HepG2 (cell line): ENCODE data around the gene TGM1. TPM values are rescaled to one million over a fixed set of nuclear protein-coding genes. Genes with fewer than 3 reads are reported as not detected.
A peak's percentile ranks its signal among the peaks of the same experiment; 100 is the strongest.

ENCODE experiments used
- GPN1 ChIP-seq: sonication (generic); formaldehyde crosslinking; IDR thresholded peaks from 2 replicates; pipeline ENCODE4 v1.5.1; 2020; ENCODE audit warnings: missing genetic modification reagents, borderline replicate concordance
- HMG20A ChIP-seq: IDR thresholded peaks from 2 replicates; pipeline ENCODE4 v1.6.1; 2016; ENCODE audit warnings: borderline replicate concordance
- LBX2 ChIP-seq: sonication (generic); formaldehyde crosslinking; IDR thresholded peaks from 2 replicates; pipeline ENCODE4 v1.5.0; 2020; ENCODE audit warnings: missing genetic modification reagents, mild to moderate bottlenecking, borderline replicate concordance
- MED1 ChIP-seq: sonication (generic); formaldehyde crosslinking; IDR thresholded peaks from 2 replicates; pipeline ENCODE4 v1.4.0; 2020; ENCODE audit warnings: missing genetic modification reagents
- MXI1 ChIP-seq: IDR thresholded peaks from 3 replicates; pipeline ENCODE4 v1.6.1; 2012; ENCODE audit warnings: low read depth, low read length, inconsistent platforms, borderline replicate concordance
- NR3C1 ChIP-seq: sonication (generic); formaldehyde crosslinking; IDR thresholded peaks from 2 replicates; pipeline ENCODE4 v1.4.0; 2020; ENCODE audit warnings: missing genetic modification reagents
- PRDM10 ChIP-seq: sonication (generic); formaldehyde crosslinking; IDR thresholded peaks from 2 replicates; pipeline ENCODE4 v1.4.0; 2020; ENCODE audit warnings: low read depth, missing genetic modification reagents
- RFX3 ChIP-seq: IDR thresholded peaks from 2 replicates; pipeline ENCODE4 v1.6.1; 2016; ENCODE audit warnings: missing biosample characterization, missing genetic modification reagents
- SMAD9 ChIP-seq: sonication (generic); formaldehyde crosslinking; IDR thresholded peaks from 2 replicates; pipeline ENCODE4 v1.5.1; 2020; ENCODE audit warnings: mild to moderate bottlenecking, missing genetic modification reagents
- SP140L ChIP-seq: sonication (generic); formaldehyde crosslinking; IDR thresholded peaks from 2 replicates; pipeline ENCODE4 v1.4.0; 2020; ENCODE audit warnings: missing genetic modification reagents, borderline replicate concordance
- TFAP4 ChIP-seq: sonication (generic); IDR thresholded peaks from 2 replicates; pipeline ENCODE4 v1.6.1; 2016; ENCODE audit warnings: low read depth, borderline replicate concordance
- TFDP1 ChIP-seq: IDR thresholded peaks from 2 replicates; pipeline ENCODE4 v1.6.1; 2016; ENCODE audit warnings: missing compliant biosample characterization, missing genetic modification reagents, borderline replicate concordance
- TFDP2 ChIP-seq: sonication (generic); formaldehyde crosslinking; IDR thresholded peaks from 2 replicates; pipeline ENCODE4 v1.4.0; 2020; ENCODE audit warnings: missing genetic modification reagents
- YEATS2 ChIP-seq: sonication (generic); formaldehyde crosslinking; IDR thresholded peaks from 2 replicates; pipeline ENCODE4 v1.4.0; 2020; ENCODE audit warnings: missing genetic modification reagents, borderline replicate concordance
- YY1 ChIP-seq: IDR thresholded peaks from 2 replicates; pipeline ENCODE4 v1.6.1; 2011; ENCODE audit warnings: low read length, low read depth, moderate library complexity, mild to moderate bottlenecking; ENCODE audit not compliant: insufficient read depth, insufficient replicate concordance
- ZNF10 ChIP-seq: sonication (generic); formaldehyde crosslinking; IDR thresholded peaks from 2 replicates; pipeline ENCODE4 v1.4.0; 2020; ENCODE audit warnings: mild to moderate bottlenecking, low read depth, missing genetic modification reagents, borderline replicate concordance
- ZNF225 ChIP-seq: sonication (generic); formaldehyde crosslinking; IDR thresholded peaks from 2 replicates; pipeline ENCODE4 v1.4.0; 2020; ENCODE audit warnings: mild to moderate bottlenecking, missing genetic modification reagents
- ZNF33B ChIP-seq: sonication (generic); formaldehyde crosslinking; IDR thresholded peaks from 2 replicates; pipeline ENCODE4 v1.5.1; 2020; ENCODE audit warnings: mild to moderate bottlenecking, missing genetic modification reagents
- ZNF362 ChIP-seq: sonication (generic); formaldehyde crosslinking; IDR thresholded peaks from 2 replicates; pipeline ENCODE4 v1.4.0; 2020; ENCODE audit warnings: missing genetic modification reagents, mild to moderate bottlenecking, borderline replicate concordance
- ZNF567 ChIP-seq: sonication (generic); formaldehyde crosslinking; IDR thresholded peaks from 2 replicates; pipeline ENCODE4 v1.8.1; 2023; ENCODE audit warnings: mild to moderate bottlenecking, missing genetic modification reagents, borderline replicate concordance
- polyA plus RNA-seq, 8 experiments: library from polyadenylated mRNA; depleted of rRNA in 3 of 8; stranded (reverse) in 7 of 8; unstranded in 1 of 8; fragments of >200 nt; fragmentation: Illumina TruSeq in 4 of 8; extraction: Trizol in 4 of 8; gene quantifications; 2 replicates each; pipeline versions ENCODE4 v1.2.1 to v1.2.3, GENCODE V29; 2011 to 2016; ENCODE audit warnings: low read depth in 4 of 8, missing spikeins in 1 of 8, mixed read lengths in 1 of 8; ENCODE audit not compliant: insufficient read depth in 1 of 8
- total RNA-seq, 5 experiments: library from RNA; depleted of rRNA; stranded (reverse); fragments of >200 nt; fragmentation: Illumina TruSeq; extraction: Trizol; gene quantifications; 2 replicates each; pipeline ENCODE4 v1.2.3, GENCODE V29; 2016; ENCODE audit warnings: low read depth in 1 of 5

The TGM1 gene
- total and polyA plus RNA-seq, 2 of the 13 experiments (the other 11 are each of a cell fraction or from before 2014, with no cell fraction given), result 3.2 to 10.6 TPM

GRCh38 chr14:24307575-24308341 is 44.8 kb upstream of the TGM1 start, which contains the start of gene CIDEB (continued):
- TF ChIP-seq PRDM10 (CRISPR knock-in tag) (peak; percentile 94), ZNF33B (CRISPR knock-in tag) (no peak), YEATS2 (peak; percentile 93), TFDP1 (CRISPR knock-in tag) (peak; percentile 72; the same call in 1 of the 2 replicates), ZNF225 (no peak; the same call in 1 of the 2 replicates), ZNF362 (CRISPR knock-in tag) (0 out of 2 replicates have a peak, but pooled peaks have one; percentile 71), NR3C1 (no peak), HMG20A (CRISPR knock-in tag) (peak; percentile 78; the same call in 1 of the 2 replicates), LBX2 (CRISPR knock-in tag) (peak; percentile 13; the same call in 1 of the 2 replicates), ZNF10 (0 out of 2 replicates have a peak, but pooled peaks have one; percentile 54), SMAD9 (no peak), YY1 (peak; percentile 14), MED1 (peak; percentile 94), TFAP4 (peak; percentile 86; the same call in 1 of the 2 replicates), ZNF567 (peak; percentile 98), SP140L (CRISPR knock-in tag) (peak; percentile 94), TFDP2 (CRISPR knock-in tag) (peak; percentile 55; the same call in 1 of the 2 replicates), MXI1 (peak; percentile 75; the same call in 1 of the 3 replicates), GPN1 (CRISPR knock-in tag) (no peak), RFX3 (no peak)
